Trophoblast cell (in vitro differentiated cells and primary cell): ENCODE data around the gene MRGPRX2.

Source experiments
- DNase-seq, 2 donors: peaks; one replicate each; pipeline ENCODE4 v3.0.0-alpha.2; 2016
- H2AFZ ChIP-seq: 2 replicates; pipeline ENCODE4 v1.6.1; 2013; ENCODE audit warnings: low read length, moderate library complexity, mild to moderate bottlenecking; ENCODE audit not compliant: insufficient read depth, poor library complexity
- H2AK5ac ChIP-seq: 2 replicates; pipeline ENCODE4 v1.6.1; 2013; ENCODE audit warnings: mild to moderate bottlenecking, low read length
- H2BK120ac ChIP-seq: 2 replicates; pipeline ENCODE4 v1.6.1; 2013; ENCODE audit warnings: low read length, mild to moderate bottlenecking, moderate library complexity; ENCODE audit not compliant: insufficient read depth, poor library complexity
- H2BK12ac ChIP-seq: 2 replicates; pipeline ENCODE4 v1.6.1; 2013; ENCODE audit warnings: mild to moderate bottlenecking, low read length, moderate library complexity
- H2BK5ac ChIP-seq: 2 replicates; pipeline ENCODE4 v1.6.1; 2013; ENCODE audit warnings: low read length, low read depth, moderate library complexity, mild to moderate bottlenecking; ENCODE audit not compliant: poor library complexity
- H3K14ac ChIP-seq: 2 replicates; pipeline ENCODE4 v1.6.1; 2013; ENCODE audit warnings: mild to moderate bottlenecking, low read length
- H3K18ac ChIP-seq: 2 replicates; pipeline ENCODE4 v1.6.1; 2013; ENCODE audit warnings: mild to moderate bottlenecking, low read length
- H3K23ac ChIP-seq: 2 replicates; pipeline ENCODE4 v1.6.1; 2013; ENCODE audit warnings: low read length
- H3K27ac ChIP-seq: 2 replicates; pipeline ENCODE4 v1.5.1; 2013; ENCODE audit warnings: low read depth, mild to moderate bottlenecking, inconsistent platforms, low read length, moderate library complexity
- H3K27me3 ChIP-seq: 2 replicates; pipeline ENCODE4 v1.6.1; 2013; ENCODE audit warnings: inconsistent platforms, mild to moderate bottlenecking, low read length, moderate library complexity; ENCODE audit not compliant: insufficient read depth
- H3K36me3 ChIP-seq, 2 experiments: 1 replicate in 1 of 2; 2 replicates in 1 of 2; pipeline ENCODE4 v1.6.1; 2013; ENCODE audit warnings: low read length in 2 of 2, mild to moderate bottlenecking in 2 of 2, moderate library complexity in 1 of 2; ENCODE audit not compliant: insufficient read depth in 2 of 2, control insufficient read depth in 1 of 2
- H3K4ac ChIP-seq: 2 replicates; pipeline ENCODE4 v1.6.1; 2013; ENCODE audit warnings: low read depth, mild to moderate bottlenecking, low read length, moderate library complexity
- H3K4me1 ChIP-seq, 2 experiments: 1 replicate in 1 of 2; 2 replicates in 1 of 2; pipeline ENCODE4 v1.6.1; 2013; ENCODE audit warnings: low read length in 2 of 2, mild to moderate bottlenecking in 2 of 2, moderate library complexity in 1 of 2; ENCODE audit not compliant: insufficient read depth in 2 of 2, control insufficient read depth in 1 of 2
- H3K4me2 ChIP-seq: 2 replicates; pipeline ENCODE4 v1.6.1; 2013; ENCODE audit warnings: inconsistent platforms, mild to moderate bottlenecking, low read length, moderate library complexity
- H3K4me3 ChIP-seq: 2 replicates; pipeline ENCODE4 v1.5.1; 2013; ENCODE audit warnings: mild to moderate bottlenecking, low read depth, low read length, inconsistent platforms
- H3K79me1 ChIP-seq: one replicate; pipeline ENCODE4 v1.6.1; 2013; ENCODE audit warnings: low read length
- H3K79me2 ChIP-seq: 2 replicates; pipeline ENCODE4 v1.6.1; 2013; ENCODE audit warnings: low read length, mild to moderate bottlenecking; ENCODE audit not compliant: control insufficient read depth, insufficient read depth, poor library complexity
- H3K9ac ChIP-seq: 2 replicates; pipeline ENCODE4 v1.6.1; 2013; ENCODE audit warnings: mild to moderate bottlenecking, low read length
- H3K9me3 ChIP-seq: 2 replicates; pipeline ENCODE4 v1.6.1; 2013; ENCODE audit warnings: low read depth, mild to moderate bottlenecking, control low read depth, inconsistent platforms, low read length; ENCODE audit not compliant: insufficient read depth
- H4K12ac ChIP-seq: 2 replicates; pipeline ENCODE4 v1.6.1; 2013; ENCODE audit warnings: low read depth, mild to moderate bottlenecking, low read length, moderate library complexity
- H4K8ac ChIP-seq: 2 replicates; pipeline ENCODE4 v1.6.1; 2013; ENCODE audit warnings: low read depth, mild to moderate bottlenecking, low read length, moderate library complexity
- H4K91ac ChIP-seq: one replicate; pipeline ENCODE4 v1.6.1; 2013; ENCODE audit warnings: low read depth, mild to moderate bottlenecking, low read length, moderate library complexity
- WGBS: extraction: QIAGEN DNeasy Blood & Tissue Kit; methylation state at CpG from one replicate; pipeline ENCODE4 v1.1.7; 2013; ENCODE audit warnings: missing lambda C conversion rate; ENCODE audit not compliant: insufficient read length, insufficient coverage; ENCODE audit errors: extremely low coverage; 5-methylcytosine and 5-hydroxymethylcytosine counted together

Gene MRGPRX2

GRCh38 chr11:19072464-19072863, 11.9 kb upstream of the MRGPRX2 start:
- H2AFZ ChIP-seq: no peak overlapping the region
- no peaks in the 10 kb centered on the region for H3K36me3 ChIP-seq
- no peak overlapping the region for H3K4me3 ChIP-seq
- no peak overlapping the region for H2AK5ac ChIP-seq
- H3K79me1 ChIP-seq: peaks cover 9% of the 10 kb centered on the region
- peak overlapping the region; percentile 2 for H2BK12ac ChIP-seq
- H3K9ac ChIP-seq: no peak overlapping the region
- H3K4me2 ChIP-seq: no peak overlapping the region
- no peak overlapping the region for H3K4ac ChIP-seq
- H3K14ac ChIP-seq: peak overlapping the region; percentile 1
- H2BK5ac ChIP-seq: no peak overlapping the region
- H3K79me2 ChIP-seq: no peaks in the 10 kb centered on the region
- H4K8ac ChIP-seq: no peak overlapping the region
- DNase-seq: no peak
- peaks cover 2% of the 10 kb centered on the region for H3K9me3 ChIP-seq
- H4K12ac ChIP-seq: no peak overlapping the region
- H3K27ac ChIP-seq: no peak overlapping the region
- H3K27me3 ChIP-seq: no peaks in the 10 kb centered on the region
- WGBS: no CpG with 5 or more reads among the region's 5 CpGs
- H2BK120ac ChIP-seq: peak overlapping the region; percentile 1
- H3K18ac ChIP-seq: no peak overlapping the region
- H3K4me1 ChIP-seq: peaks cover 6 to 11% of the 10 kb centered on the region in 2 experiments
- H4K91ac ChIP-seq: peak overlapping the region; percentile 41
- H3K23ac ChIP-seq: no peak overlapping the region

- no peak overlapping the region for H2BK12ac ChIP-seq
- no peaks in the 10 kb centered on the region for H3K79me2 ChIP-seq
- no peak overlapping the region for H3K23ac ChIP-seq
- H2BK5ac ChIP-seq: no peak overlapping the region
- H3K4ac ChIP-seq: no peak overlapping the region
- H3K14ac ChIP-seq: no peak overlapping the region
- H3K27me3 ChIP-seq: no peaks in the 10 kb centered on the region
- H3K4me1 ChIP-seq: peaks cover 6 to 11% of the 10 kb centered on the region in 2 experiments
- no CpG with 5 or more reads among the region's 11 CpGs for WGBS
- no peak overlapping the region for H4K91ac ChIP-seq
- H3K27ac ChIP-seq: no peak overlapping the region
- peak overlapping the region; percentile 29 for H3K4me2 ChIP-seq
- H3K18ac ChIP-seq: no peak overlapping the region
- DNase-seq: peak; percentile 73 to 93
- no peaks in the 10 kb centered on the region for H3K9me3 ChIP-seq
- H3K9ac ChIP-seq: no peak overlapping the region
- H4K12ac ChIP-seq: no peak overlapping the region
- no peak overlapping the region for H2BK120ac ChIP-seq
- no peaks in the 10 kb centered on the region for H3K36me3 ChIP-seq
- peaks cover 9% of the 10 kb centered on the region for H3K79me1 ChIP-seq
- H2AFZ ChIP-seq: no peak overlapping the region
- H3K4me3 ChIP-seq: no peak overlapping the region
- H2AK5ac ChIP-seq: no peak overlapping the region
- no peak overlapping the region for H4K8ac ChIP-seq
Observed at GRCh38 chr11:19071255-19071654, 10.7 kb upstream of the MRGPRX2 start.

GRCh38 chr11:19059833-19060232, 684 bp downstream of the MRGPRX2 start:
- Histone ChIP-seq H3K9ac (no peak overlapping the region), H3K79me1 (no peaks in the 10 kb centered on the region), H3K14ac (no peak overlapping the region), H2AFZ (no peak overlapping the region), H3K4me2 (no peak overlapping the region), H4K8ac (no peak overlapping the region), H3K79me2 (no peaks in the 10 kb centered on the region), H3K9me3 (no peaks in the 10 kb centered on the region), H3K23ac (no peak overlapping the region), H2AK5ac (no peak overlapping the region), H4K12ac (no peak overlapping the region), H2BK12ac (no peak overlapping the region), H2BK120ac (no peak overlapping the region), H3K18ac (no peak overlapping the region), H3K4me3 (no peak overlapping the region), H3K27ac (no peak overlapping the region), H3K4me1 (no peaks in the 10 kb centered on the region), H4K91ac (no peak overlapping the region), H3K4ac (no peak overlapping the region), H3K27me3 (no peaks in the 10 kb centered on the region), H2BK5ac (no peak overlapping the region), H3K36me3 (no peaks in the 10 kb centered on the region)
- WGBS: no CpG with 5 or more reads among the region's 5 CpGs
- no peak for DNase-seq

- Histone ChIP-seq H2AK5ac (no peak overlapping the region), H3K36me3 (no peaks in the 10 kb centered on the region), H3K18ac (no peak overlapping the region), H3K4me1 (no peaks in the 10 kb centered on the region), H3K14ac (no peak overlapping the region), H4K12ac (no peak overlapping the region), H3K27ac (no peak overlapping the region), H3K4ac (no peak overlapping the region), H2BK12ac (no peak overlapping the region), H3K27me3 (no peaks in the 10 kb centered on the region), H4K8ac (no peak overlapping the region), H2BK120ac (no peak overlapping the region), H3K4me2 (no peak overlapping the region), H2AFZ (no peak overlapping the region), H4K91ac (no peak overlapping the region), H3K9ac (no peak overlapping the region), H3K9me3 (no peaks in the 10 kb centered on the region), H2BK5ac (no peak overlapping the region), H3K4me3 (no peak overlapping the region), H3K79me2 (no peaks in the 10 kb centered on the region), H3K79me1 (no peaks in the 10 kb centered on the region), H3K23ac (no peak overlapping the region)
- no CpG with 5 or more reads among the region's 17 CpGs for WGBS
- no peak for DNase-seq
Observed at GRCh38 chr11:19055905-19056304, 4.6 kb downstream of the MRGPRX2 start.
